GDM1 (cell line): ENCODE data around the gene MAPK6.
A peak's percentile ranks its signal among the peaks of the same experiment; 100 is the strongest.

Source experiments
- DNase-seq: peaks from one replicate; lab custom pipeline; 2025; lab: John Stamatoyannopoulos, UW

Gene MAPK6

DNA sequence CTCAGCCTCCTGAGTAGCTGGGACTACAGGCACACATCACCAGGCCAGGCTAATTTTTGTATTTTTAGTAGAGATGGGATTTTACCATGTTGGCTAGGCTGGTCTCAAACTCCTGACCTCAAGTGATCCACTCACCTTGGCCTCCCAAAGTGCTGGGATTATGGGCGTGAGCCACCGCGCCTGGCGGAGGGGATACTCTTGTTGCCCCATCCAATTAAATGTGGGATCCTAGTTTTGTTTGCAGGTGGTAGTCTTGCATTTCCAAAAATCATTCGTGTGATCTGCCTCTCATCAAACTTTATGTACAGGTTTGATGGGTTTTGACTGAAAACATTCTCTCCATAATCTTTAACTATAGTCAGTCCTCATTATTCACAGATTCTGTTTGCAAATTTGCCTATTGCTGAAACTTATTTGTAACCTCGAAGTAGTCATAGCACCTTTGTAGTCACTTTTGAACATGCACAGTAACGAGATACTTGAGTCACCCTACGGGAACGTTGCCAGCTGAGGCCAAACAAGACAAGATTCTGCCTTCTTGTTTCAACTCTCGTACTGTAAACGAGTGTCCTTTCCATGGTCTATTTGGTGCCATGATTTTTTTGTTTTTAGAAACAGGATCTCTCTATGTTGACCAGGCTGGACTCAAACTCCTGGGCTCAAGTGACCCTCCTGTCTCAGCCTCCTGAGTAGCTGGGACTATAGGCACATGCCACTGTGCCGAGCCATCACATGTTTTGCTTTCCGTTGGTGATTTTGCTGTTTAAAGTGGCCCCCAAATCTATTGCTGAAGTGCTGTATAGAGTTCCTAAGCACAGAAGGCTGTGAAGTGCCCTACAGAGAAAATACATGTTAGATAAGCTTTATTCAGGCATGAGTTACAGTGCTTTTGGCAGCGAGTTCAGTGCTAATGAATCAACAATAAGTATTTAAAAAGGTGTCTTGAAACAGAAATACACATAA lies 8.1 kb upstream of the MAPK6 start:
- no peak for DNase-seq

DNA sequence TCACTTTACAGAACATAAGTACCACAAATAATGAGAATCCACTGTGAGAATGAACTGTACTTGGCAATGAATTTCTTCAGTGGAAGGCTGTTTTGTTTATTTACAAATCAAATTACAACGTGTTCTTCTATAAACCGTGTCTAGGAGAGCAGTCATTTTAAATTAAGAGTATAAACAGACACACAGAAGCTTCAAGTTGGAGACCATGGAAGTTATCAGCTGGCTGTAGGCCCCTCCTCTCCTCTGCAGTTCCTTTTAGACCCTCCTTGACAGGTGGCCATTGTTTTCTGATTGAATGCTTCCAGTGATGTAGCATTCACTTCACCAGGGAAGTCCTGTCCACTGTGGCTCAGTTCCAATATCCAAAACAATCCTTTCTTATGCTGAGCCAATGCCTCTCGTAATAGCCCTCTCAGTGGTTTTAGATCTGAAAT lies 7.3 kb upstream of the MAPK6 start:
- no peak for DNase-seq

GRCh38 chr15:52012210-52012609 lies 6.8 kb upstream of the MAPK6 start:
- DNase-seq: no peak

DNA sequence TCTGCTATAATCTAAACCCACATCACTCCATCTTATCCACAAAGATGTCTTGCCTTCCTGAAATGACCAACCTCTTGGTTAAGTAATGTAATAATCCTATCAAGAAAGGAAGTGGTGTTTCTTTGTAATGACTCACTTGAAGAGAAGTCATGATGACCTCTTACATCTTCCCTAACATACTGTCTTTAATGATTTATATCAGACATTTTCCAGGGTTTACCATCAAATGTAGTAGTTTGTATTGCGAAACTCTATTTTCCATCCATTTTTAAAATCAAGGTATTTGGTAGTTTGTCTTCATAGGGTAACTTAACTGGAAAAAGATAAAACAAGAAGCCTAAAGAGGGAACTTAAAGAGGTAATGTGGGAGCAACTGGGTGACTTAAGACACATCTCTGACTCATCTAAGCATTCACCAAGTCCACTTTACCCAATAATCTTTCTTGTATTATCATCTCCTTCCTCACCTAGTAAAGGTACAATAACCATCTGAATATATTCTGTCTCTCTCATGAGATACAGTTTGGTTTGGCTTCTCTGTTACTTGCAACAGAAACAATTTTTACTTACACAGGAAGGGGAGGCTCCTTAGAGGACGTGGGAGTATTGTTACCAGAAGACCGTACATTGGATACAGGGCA lies 5.7 kb upstream of the MAPK6 start:
- no peak for DNase-seq

GRCh38 chr15:52014616-52015015 lies 4.4 kb upstream of the MAPK6 start:
- DNase-seq: no peak

- no peak for DNase-seq
Observed at GRCh38 chr15:52016316-52016715, 2.7 kb upstream of the MAPK6 start.

- no peak for DNase-seq
Observed at GRCh38 chr15:52018244-52018643, 775 bp upstream of the MAPK6 start.

DNA sequence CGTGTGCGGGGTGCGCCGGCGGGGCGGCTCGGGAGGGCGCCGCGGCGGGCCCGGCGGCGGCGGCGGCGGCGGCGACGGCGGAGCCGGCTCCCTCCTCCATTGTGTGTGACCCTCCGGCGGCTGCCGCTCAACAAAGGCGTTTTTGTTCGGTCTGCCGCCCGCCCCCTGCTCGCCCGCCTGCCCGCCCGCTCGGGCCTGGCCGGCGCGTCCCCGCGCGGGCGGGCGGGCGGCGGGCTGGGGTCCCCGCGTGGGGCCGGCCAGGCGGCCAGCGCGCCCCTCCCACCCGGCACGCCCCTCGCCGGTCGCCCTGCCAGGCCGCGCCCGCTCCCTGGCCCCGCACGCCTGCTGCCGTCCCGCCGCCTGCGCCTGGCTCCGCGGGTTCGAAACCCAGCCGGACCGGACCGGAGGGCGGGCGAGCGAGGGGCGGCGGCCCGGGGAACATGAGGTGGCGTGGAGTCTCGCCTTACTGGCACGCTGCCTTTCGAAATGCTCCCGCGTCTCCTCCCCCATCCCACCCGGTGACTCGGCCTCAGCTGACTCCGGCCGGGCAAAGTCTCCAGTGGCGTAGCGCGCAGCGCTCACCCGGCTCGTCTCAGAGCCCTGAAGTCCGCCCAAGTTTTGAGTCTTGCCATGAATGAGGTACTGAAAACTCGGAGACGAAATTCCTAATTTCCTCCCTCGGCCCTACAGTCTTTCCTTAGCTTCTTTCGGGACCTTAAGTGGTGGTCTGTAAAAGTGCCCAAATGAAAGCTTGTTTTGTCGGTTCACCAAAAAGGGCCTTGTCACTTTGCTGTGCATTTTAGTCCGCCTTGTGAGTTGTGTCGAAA lies 588 bp downstream of the MAPK6 start:
- peak; percentile 67 for DNase-seq

DNA sequence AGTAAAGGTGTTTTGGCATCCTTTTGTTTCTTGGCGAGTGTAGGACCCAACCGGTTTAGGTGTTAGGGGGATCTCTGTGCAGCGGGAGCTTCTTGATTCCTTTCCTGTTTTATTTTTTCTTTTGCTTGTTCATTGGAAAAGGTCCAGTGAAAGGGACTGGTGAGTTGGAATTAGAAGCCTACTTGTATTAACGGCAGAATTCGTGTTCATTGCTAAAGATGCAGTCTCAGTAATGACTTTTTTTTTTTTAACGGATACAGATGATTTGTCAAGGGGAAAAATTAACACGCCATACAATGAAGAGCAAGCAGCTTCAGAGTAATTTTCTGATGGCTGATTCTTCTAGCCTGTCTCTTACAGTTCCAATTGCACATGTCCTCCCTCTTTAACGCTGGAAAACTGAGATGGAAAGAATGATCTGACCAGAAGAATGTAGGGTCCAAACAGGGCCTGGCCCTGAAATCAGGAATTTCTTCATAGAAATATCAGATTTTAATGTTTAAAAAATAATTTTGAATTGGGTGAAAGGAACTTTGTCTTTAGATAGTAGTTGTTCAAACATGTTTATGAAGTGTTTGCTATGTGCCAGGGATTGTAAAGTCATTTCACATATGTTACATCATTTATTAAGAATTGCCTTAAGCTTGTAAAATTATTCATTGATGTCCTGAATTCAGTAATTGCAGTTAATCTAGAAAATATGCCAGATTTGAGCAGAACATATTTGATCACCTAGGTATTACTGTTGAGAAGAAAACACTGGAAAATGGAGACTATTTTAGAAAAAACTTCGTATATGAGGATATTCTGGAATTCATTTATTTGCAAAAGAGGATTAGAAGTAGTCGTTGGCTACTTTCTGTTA lies 1.4 kb downstream of the MAPK6 start:
- DNase-seq: no peak

DNA sequence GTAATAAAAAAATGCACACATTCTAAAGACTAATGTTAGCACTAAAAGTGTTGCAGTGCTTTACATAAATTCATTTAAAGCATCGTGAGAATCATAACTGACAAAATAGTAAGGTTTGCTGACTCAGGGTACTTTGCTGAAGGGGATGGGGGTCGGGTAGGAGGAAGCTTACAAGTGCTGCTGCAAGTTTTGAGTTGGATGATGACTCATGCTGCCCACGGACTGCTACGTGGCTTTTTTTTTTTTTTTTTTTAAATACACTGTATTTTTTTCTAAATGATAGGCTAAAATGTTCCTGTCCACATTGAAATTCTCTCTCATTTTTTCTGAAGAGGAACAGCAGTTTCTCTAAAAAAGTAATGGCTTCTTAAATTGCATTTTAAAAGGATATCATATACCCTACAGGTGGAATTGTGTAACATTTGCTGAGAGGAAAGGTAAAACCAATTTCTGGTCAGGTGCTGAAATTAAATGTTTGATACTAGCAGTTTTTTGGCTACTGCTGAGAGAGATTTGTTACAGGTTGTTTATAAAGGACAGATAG lies 2.2 kb downstream of the MAPK6 start:
- peak; percentile 71 for DNase-seq

DNA sequence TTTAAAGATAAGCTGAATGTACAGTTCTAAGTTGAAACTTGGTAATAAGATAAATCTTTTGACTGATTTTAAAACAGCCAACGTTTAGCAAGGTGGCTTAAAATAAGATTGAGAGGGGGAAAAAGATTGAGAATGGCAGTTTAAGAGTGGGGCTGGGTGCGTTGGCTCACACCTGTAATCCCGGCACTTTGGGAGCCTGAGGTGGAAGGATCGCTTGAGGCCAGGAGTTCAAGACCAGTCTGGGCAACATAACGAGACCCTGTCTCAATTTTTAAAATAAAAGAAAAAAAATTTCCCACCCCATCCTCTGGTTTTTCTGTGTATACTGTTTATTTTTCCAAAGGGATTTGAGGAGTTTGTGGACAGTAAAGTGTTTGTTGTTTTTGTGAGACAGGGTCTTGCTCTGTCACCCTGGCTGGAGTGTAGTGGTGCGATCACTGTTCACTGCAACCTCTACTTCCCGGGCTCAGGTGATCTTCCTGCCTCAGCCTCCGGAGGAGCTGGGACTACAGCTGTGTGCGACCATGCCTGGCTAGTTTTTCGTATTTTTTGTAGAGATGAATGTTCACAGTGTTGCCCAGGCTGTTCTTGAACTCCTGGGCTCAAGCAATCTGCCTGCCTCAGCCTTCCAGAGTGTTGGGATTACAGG lies 3.0 kb downstream of the MAPK6 start:
- DNase-seq: no peak

DNA sequence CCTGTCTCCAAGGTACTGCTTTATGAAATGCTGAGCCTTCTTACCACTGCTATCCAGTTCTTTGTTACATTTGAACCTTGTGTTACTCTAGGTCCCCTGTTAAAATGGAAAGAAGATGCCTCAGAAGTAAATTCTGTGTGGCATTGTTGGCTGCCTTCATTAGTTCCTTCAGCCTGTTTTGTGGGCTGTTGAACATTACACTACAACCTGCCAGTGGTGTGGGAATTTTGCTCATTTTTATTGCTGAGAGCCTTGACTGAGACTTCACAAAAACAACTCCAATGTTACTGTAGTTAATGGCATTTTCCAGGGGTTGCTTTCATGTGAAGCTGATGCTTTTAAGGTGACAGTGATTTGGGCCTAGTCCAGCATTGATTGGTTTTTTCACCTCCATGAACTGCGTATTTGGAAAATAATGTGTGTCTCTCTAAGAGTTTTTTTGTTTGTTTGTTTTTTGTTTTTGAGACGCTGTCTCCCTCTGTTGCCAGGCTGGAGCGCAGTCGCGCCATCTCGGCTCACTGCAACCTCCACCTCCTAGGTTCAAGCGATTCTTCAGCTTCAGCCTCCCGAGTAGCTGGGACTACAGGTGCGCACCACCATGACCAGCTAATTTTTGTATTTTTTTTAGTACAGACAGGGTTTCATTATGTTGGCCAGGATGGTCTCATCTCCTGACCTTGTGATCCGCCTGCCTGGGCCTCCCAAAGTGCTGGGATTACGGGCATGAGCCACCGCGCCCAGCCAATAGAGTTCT lies 4.3 kb downstream of the MAPK6 start:
- no peak for DNase-seq

- no peak for DNase-seq
Observed at GRCh38 chr15:52028431-52029093, 9.5 kb downstream of the MAPK6 start.

GRCh38 chr15:52030010-52030409 lies 11.0 kb downstream of the MAPK6 start:
- DNase-seq: no peak

DNA sequence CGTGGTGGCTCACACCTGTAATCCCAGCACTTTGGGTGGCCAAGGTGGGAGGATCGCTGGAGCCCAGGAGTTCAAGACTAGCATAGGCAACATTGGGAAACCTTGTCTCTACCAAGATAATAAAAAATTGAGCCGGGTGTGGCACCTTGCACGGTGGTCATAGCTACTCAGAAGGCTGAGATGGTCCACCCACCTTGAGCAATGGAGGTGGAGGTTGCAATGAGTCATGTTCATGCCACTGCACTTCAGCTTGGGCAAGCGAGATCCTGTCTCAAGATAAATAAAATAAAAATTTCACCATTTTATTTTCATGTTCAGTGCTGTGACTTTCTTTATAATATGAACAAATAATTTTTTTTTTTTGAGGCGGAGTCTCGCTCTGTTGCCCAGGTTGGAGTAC lies 12.5 kb downstream of the MAPK6 start:
- no peak for DNase-seq

- DNase-seq: no peak
Observed at GRCh38 chr15:52037889-52038505, 19.0 kb downstream of the MAPK6 start.

- no peak for DNase-seq
Observed at GRCh38 chr15:52039925-52040781, 21.1 kb downstream of the MAPK6 start.
